Ishikawa (cell line): ENCODE measurements around the gene NME7.

Source experiments
- CEBPB ChIP-seq: IDR thresholded peaks from 2 replicates; pipeline ENCODE4 v1.6.1; 2012
- CREB1 ChIP-seq: IDR thresholded peaks from 2 replicates; pipeline ENCODE4 v1.6.1; 2012; ENCODE audit warnings: low read depth
- EGR1 ChIP-seq: IDR thresholded peaks from 2 replicates; pipeline ENCODE4 v1.6.1; 2012
- EP300 ChIP-seq: IDR thresholded peaks from 2 replicates; pipeline ENCODE4 v1.6.1; 2012; ENCODE audit warnings: borderline replicate concordance
- FOXM1 ChIP-seq: IDR thresholded peaks from 2 replicates; pipeline ENCODE4 v1.6.1; 2012; ENCODE audit warnings: low read depth, borderline replicate concordance
- MAX ChIP-seq: IDR thresholded peaks from 2 replicates; pipeline ENCODE4 v1.6.1; 2012
- NFIC ChIP-seq: IDR thresholded peaks from 2 replicates; pipeline ENCODE4 v1.6.1; 2012
- TAF1 ChIP-seq: IDR thresholded peaks from 2 replicates; pipeline ENCODE4 v1.6.1; 2012; ENCODE audit warnings: low read depth, mild to moderate bottlenecking
- TCF12 ChIP-seq: IDR thresholded peaks from 2 replicates; pipeline ENCODE4 v1.6.1; 2012; ENCODE audit warnings: low read depth
- TEAD4 ChIP-seq: IDR thresholded peaks from 2 replicates; pipeline ENCODE4 v1.6.1; 2012
- USF1 ChIP-seq: IDR thresholded peaks from 2 replicates; pipeline ENCODE4 v1.6.1; 2012
- YY1 ChIP-seq: IDR thresholded peaks from 2 replicates; pipeline ENCODE4 v1.6.1; 2012; ENCODE audit warnings: low read depth
- ZBTB7A ChIP-seq: IDR thresholded peaks from 2 replicates; pipeline ENCODE4 v1.6.1; 2012; ENCODE audit warnings: low read depth
- TF ChIP-seq, protein P1 (sequence below): IDR thresholded peaks from 2 replicates; pipeline ENCODE4 v1.6.1; 2012; ENCODE audit warnings: low read depth, mild to moderate bottlenecking

DNA sequence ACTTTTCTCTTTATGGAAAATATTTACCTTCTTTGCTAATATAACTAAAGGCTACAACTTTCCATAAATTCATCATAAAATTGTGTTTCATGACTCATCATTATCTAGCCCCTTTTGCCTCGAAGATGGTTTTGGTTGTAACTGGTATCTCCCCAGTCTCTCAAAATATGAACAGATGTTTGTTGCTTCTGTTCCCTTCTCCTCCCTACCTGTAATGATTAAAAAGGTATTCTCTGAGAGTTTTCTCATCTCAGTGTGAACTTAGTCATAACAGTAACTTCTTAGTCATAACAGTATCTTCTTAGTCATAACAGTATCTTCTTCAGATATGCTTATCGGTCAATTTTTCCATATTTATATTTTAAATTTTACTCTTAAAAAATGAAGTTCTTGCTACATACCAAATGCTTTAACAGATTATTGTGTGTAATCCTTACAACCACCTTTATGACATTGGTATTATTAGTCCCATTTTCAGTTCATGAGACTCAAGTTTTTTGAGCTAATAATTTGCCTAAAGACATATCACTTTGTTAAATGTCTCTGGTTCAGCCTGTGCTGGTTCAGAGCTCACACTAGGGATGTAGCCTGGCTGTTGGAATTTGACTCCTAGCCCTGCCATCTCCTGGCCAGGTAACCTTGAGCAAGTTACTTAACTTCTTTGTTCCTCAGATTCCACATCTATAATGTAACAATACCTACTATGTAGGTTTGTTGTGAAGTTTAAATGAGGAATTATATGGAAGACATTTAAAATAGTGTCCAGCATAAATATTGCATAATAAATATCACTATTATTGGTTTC lies 228.5 kb downstream of the NME7 start:
- TF ChIP-seq USF1 = no peak
- TF ChIP-seq, protein P1, sequence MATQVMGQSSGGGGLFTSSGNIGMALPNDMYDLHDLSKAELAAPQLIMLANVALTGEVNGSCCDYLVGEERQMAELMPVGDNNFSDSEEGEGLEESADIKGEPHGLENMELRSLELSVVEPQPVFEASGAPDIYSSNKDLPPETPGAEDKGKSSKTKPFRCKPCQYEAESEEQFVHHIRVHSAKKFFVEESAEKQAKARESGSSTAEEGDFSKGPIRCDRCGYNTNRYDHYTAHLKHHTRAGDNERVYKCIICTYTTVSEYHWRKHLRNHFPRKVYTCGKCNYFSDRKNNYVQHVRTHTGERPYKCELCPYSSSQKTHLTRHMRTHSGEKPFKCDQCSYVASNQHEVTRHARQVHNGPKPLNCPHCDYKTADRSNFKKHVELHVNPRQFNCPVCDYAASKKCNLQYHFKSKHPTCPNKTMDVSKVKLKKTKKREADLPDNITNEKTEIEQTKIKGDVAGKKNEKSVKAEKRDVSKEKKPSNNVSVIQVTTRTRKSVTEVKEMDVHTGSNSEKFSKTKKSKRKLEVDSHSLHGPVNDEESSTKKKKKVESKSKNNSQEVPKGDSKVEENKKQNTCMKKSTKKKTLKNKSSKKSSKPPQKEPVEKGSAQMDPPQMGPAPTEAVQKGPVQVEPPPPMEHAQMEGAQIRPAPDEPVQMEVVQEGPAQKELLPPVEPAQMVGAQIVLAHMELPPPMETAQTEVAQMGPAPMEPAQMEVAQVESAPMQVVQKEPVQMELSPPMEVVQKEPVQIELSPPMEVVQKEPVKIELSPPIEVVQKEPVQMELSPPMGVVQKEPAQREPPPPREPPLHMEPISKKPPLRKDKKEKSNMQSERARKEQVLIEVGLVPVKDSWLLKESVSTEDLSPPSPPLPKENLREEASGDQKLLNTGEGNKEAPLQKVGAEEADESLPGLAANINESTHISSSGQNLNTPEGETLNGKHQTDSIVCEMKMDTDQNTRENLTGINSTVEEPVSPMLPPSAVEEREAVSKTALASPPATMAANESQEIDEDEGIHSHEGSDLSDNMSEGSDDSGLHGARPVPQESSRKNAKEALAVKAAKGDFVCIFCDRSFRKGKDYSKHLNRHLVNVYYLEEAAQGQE = no peak
- TF ChIP-seq MAX = no peak
- TF ChIP-seq YY1 = no peak
- no peak for TF ChIP-seq EP300
- no peak for TF ChIP-seq TAF1
- TF ChIP-seq NFIC = no peak
- TF ChIP-seq TCF12 = no peak
- no peak for TF ChIP-seq ZBTB7A
- TF ChIP-seq CREB1 = no peak
- no peak for TF ChIP-seq FOXM1
- no peak for TF ChIP-seq EGR1
- TF ChIP-seq CEBPB = no peak
- TF ChIP-seq TEAD4 = no peak
